ENCODE data around the gene ADD3. TPM values are rescaled to one million over a fixed set of nuclear protein-coding genes. Genes with fewer than 3 reads are reported as not detected.

ADD3 gene
- total and polyA plus RNA-seq, 9 donors: 65.3 to 110 (median 81.0) TPM

- DNase-seq: no peak
- no peak overlapping the region for H3K4me3 ChIP-seq
- H3K27ac ChIP-seq: no peak overlapping the region
- H3K4me1 ChIP-seq (ENCODE audit: insufficient read depth): no peaks in the 10 kb centered on the region
- H3K36me3 ChIP-seq: no peaks in the 10 kb centered on the region
- TF ChIP-seq EP300 (IDR thresholded peaks at IDR 0.05) (no peak), CTCF (IDR thresholded peaks at IDR 0.05) (no peak), POLR2A (IDR thresholded peaks at IDR 0.05) (no peak)
- H3K27me3 ChIP-seq: no peaks in the 10 kb centered on the region
- H3K9me3 ChIP-seq: no peaks in the 10 kb centered on the region
- intact Hi-C loops (cut with DNase I): no loop called here
- WGBS, 3 donors: 87 to 90% (median 88%) methylated on average over 4 of the region's 4 CpGs
Measured at GRCh38 chr10:110150046-110150445, 142.3 kb downstream of the ADD3 start.

GRCh38 chr10:110150981-110151380 is 143.2 kb downstream of the ADD3 start:
- no peak overlapping the region for H3K4me3 ChIP-seq
- 62 to 72% (median 70%) methylated on average over 6 of the region's 6 CpGs for WGBS, 3 donors
- TF ChIP-seq EP300 (IDR thresholded peaks at IDR 0.05) (no peak), CTCF (IDR thresholded peaks at IDR 0.05) (no peak), POLR2A (IDR thresholded peaks at IDR 0.05) (no peak)
- H3K9me3 ChIP-seq: no peaks in the 10 kb centered on the region
- H3K36me3 ChIP-seq: no peaks in the 10 kb centered on the region
- no peak for DNase-seq
- no peaks in the 10 kb centered on the region for H3K4me1 ChIP-seq (ENCODE audit: insufficient read depth)
- no peaks in the 10 kb centered on the region for H3K27me3 ChIP-seq
- no peak overlapping the region for H3K27ac ChIP-seq
- intact Hi-C loops (cut with DNase I): no loop called here

GRCh38 chr10:110151467-110151866 is 143.7 kb downstream of the ADD3 start:
- TF ChIP-seq POLR2A (IDR thresholded peaks at IDR 0.05) (no peak), EP300 (IDR thresholded peaks at IDR 0.05) (no peak), CTCF (IDR thresholded peaks at IDR 0.05) (no peak)
- H3K4me1 ChIP-seq (ENCODE audit: insufficient read depth): no peaks in the 10 kb centered on the region
- intact Hi-C loops (cut with DNase I): no loop called here
- H3K36me3 ChIP-seq: no peaks in the 10 kb centered on the region
- 29 to 37% (median 36%) methylated on average over 8 of the region's 8 CpGs for WGBS, 3 donors
- no peak overlapping the region for H3K4me3 ChIP-seq
- H3K27ac ChIP-seq: no peak overlapping the region
- H3K27me3 ChIP-seq: no peaks in the 10 kb centered on the region
- DNase-seq: no peak
- no peaks in the 10 kb centered on the region for H3K9me3 ChIP-seq

- TF ChIP-seq CTCF (IDR thresholded peaks at IDR 0.05) (no peak), EP300 (IDR thresholded peaks at IDR 0.05) (no peak), POLR2A (IDR thresholded peaks at IDR 0.05) (no peak)
- intact Hi-C loops (cut with DNase I): no loop called here
- no peak for DNase-seq
- H3K36me3 ChIP-seq: no peaks in the 10 kb centered on the region
- no peaks in the 10 kb centered on the region for H3K4me1 ChIP-seq (ENCODE audit: insufficient read depth)
- H3K9me3 ChIP-seq: no peaks in the 10 kb centered on the region
- H3K27me3 ChIP-seq: no peaks in the 10 kb centered on the region
- no peak overlapping the region for H3K4me3 ChIP-seq
- 42 to 51% (median 48%) methylated on average over 6 of the region's 6 CpGs for whole genome bisulfite sequencing, 3 donors
- H3K27ac ChIP-seq: no peak overlapping the region
Measured at GRCh38 chr10:110151971-110152370, 144.2 kb downstream of the ADD3 start.

- Histone ChIP-seq H3K27me3 (no peaks in the 10 kb centered on the region), H3K9me3 (no peaks in the 10 kb centered on the region), H3K4me1 (ENCODE audit: insufficient read depth) (no peaks in the 10 kb centered on the region), H3K27ac (no peak overlapping the region), H3K36me3 (no peaks in the 10 kb centered on the region), H3K4me3 (no peak overlapping the region)
- TF ChIP-seq CTCF (IDR thresholded peaks at IDR 0.05) (no peak), POLR2A (IDR thresholded peaks at IDR 0.05) (no peak), EP300 (IDR thresholded peaks at IDR 0.05) (no peak)
- DNase-seq: no peak
- 84 to 93% (median 92%) methylated on average over 7 of the region's 7 CpGs for WGBS, 3 donors
- intact Hi-C loops (cut with DNase I): no loop called here
Measured at GRCh38 chr10:110153396-110153795, 145.6 kb downstream of the ADD3 start.

All from ovary (tissue), 9 donors.